H9 (cell line): ENCODE results near the gene CTU2. TPM values are rescaled to one million over a fixed set of nuclear protein-coding genes. Genes with fewer than 3 reads are reported as not detected.

Experiments used
- DNase-seq: peaks from one replicate; pipeline ENCODE4 v3.0.0-alpha.2; 2017
- H2AFZ ChIP-seq: one replicate; pipeline ENCODE4 v1.6.1; 2013; ENCODE audit warnings: mild to moderate bottlenecking, low read length, control low read depth, moderate library complexity
- H2AK5ac ChIP-seq: 2 replicates; pipeline ENCODE4 v1.6.1; 2013; ENCODE audit warnings: low read length, control low read depth, mixed read lengths; ENCODE audit not compliant: insufficient read length
- H2BK120ac ChIP-seq: one replicate; pipeline ENCODE4 v1.6.1; 2013; ENCODE audit warnings: low read depth, mild to moderate bottlenecking, low read length, control low read depth, inconsistent platforms; ENCODE audit not compliant: poor library complexity, severe bottlenecking
- H2BK12ac ChIP-seq: 2 replicates; pipeline ENCODE4 v1.6.1; 2013; ENCODE audit warnings: low read length, control low read depth, mixed read lengths, low read depth; ENCODE audit not compliant: insufficient read length
- H2BK15ac ChIP-seq: 2 replicates; pipeline ENCODE4 v1.6.1; 2013; ENCODE audit warnings: low read depth, low read length, control low read depth
- H2BK20ac ChIP-seq: one replicate; pipeline ENCODE4 v1.6.1; 2013; ENCODE audit warnings: low read depth, mild to moderate bottlenecking, low read length, control low read depth, inconsistent platforms; ENCODE audit not compliant: poor library complexity, severe bottlenecking
- H2BK5ac ChIP-seq: 2 replicates; pipeline ENCODE4 v1.6.1; 2013; ENCODE audit warnings: low read length, control low read depth, mixed read lengths; ENCODE audit not compliant: insufficient read length
- H3K14ac ChIP-seq: 2 replicates; pipeline ENCODE4 v1.6.1; 2013; ENCODE audit warnings: low read length, control low read depth; ENCODE audit not compliant: insufficient read depth
- H3K18ac ChIP-seq: 2 replicates; pipeline ENCODE4 v1.6.1; 2013; ENCODE audit warnings: low read depth, mild to moderate bottlenecking, mixed read lengths, low read length, control low read depth; ENCODE audit not compliant: insufficient read length
- H3K23ac ChIP-seq: 2 replicates; pipeline ENCODE4 v1.6.1; 2013; ENCODE audit warnings: low read length, control low read depth, mixed read lengths, low read depth; ENCODE audit not compliant: insufficient read length
- H3K23me2 ChIP-seq: 2 replicates; pipeline ENCODE4 v1.6.1; 2013; ENCODE audit warnings: low read depth, mild to moderate bottlenecking, mixed read lengths, low read length, control low read depth; ENCODE audit not compliant: insufficient read length, poor library complexity, severe bottlenecking
- H3K27ac ChIP-seq: 2 replicates; pipeline ENCODE4 v1.5.1; 2013; ENCODE audit warnings: low read length, control low read depth, mixed read lengths, low read depth; ENCODE audit not compliant: insufficient read length
- H3K27me3 ChIP-seq: 2 replicates; pipeline ENCODE4 v1.6.1; 2013; ENCODE audit warnings: low read length, control low read depth, inconsistent platforms; ENCODE audit not compliant: insufficient read depth
- H3K4ac ChIP-seq: 2 replicates; pipeline ENCODE4 v1.6.1; 2013; ENCODE audit warnings: low read depth, mild to moderate bottlenecking, control low read depth, inconsistent platforms, low read length, moderate library complexity
- H3K4me1 ChIP-seq: 2 replicates; pipeline ENCODE4 v1.6.1; 2013; ENCODE audit warnings: low read length, control low read depth, inconsistent platforms; ENCODE audit not compliant: insufficient read depth
- H3K4me2 ChIP-seq: 2 replicates; pipeline ENCODE4 v1.6.1; 2013; ENCODE audit warnings: low read length, control low read depth, mixed read lengths; ENCODE audit not compliant: insufficient read length, insufficient read depth
- H3K56ac ChIP-seq: 2 replicates; pipeline ENCODE4 v1.6.1; 2013; ENCODE audit warnings: low read depth, mild to moderate bottlenecking, mixed read lengths, low read length, control low read depth; ENCODE audit not compliant: insufficient read length
- H3K79me1 ChIP-seq: 2 replicates; pipeline ENCODE4 v1.6.1; 2013; ENCODE audit warnings: low read depth, mild to moderate bottlenecking, moderate library complexity, low read length, control low read depth, inconsistent platforms; ENCODE audit not compliant: insufficient read depth, poor library complexity, severe bottlenecking
- H3K79me2 ChIP-seq: 2 replicates; pipeline ENCODE4 v1.6.1; 2013; ENCODE audit warnings: low read length, control low read depth, inconsistent platforms; ENCODE audit not compliant: insufficient read depth
- H3K9ac ChIP-seq: 2 replicates; pipeline ENCODE4 v1.6.1; 2013; ENCODE audit warnings: low read length, control low read depth, mixed read lengths; ENCODE audit not compliant: insufficient read length; ENCODE audit errors: extremely low read depth
- H3K9me3 ChIP-seq: one replicate; pipeline ENCODE4 v1.6.1; 2013; ENCODE audit warnings: low read depth, low read length, inconsistent platforms; ENCODE audit not compliant: control insufficient read depth
- H3T11ph ChIP-seq: one replicate; pipeline ENCODE4 v1.6.1; 2013; ENCODE audit warnings: mild to moderate bottlenecking, low read length, control low read depth, inconsistent platforms
- H4K20me1 ChIP-seq: one replicate; pipeline ENCODE4 v1.6.1; 2013; ENCODE audit not compliant: control insufficient read depth, insufficient read length, insufficient read depth
- H4K5ac ChIP-seq: 2 replicates; pipeline ENCODE4 v1.6.1; 2013; ENCODE audit warnings: low read depth, mild to moderate bottlenecking, mixed read lengths, low read length, control low read depth; ENCODE audit not compliant: insufficient read length
- H4K8ac ChIP-seq: replicated peaks from 2 replicates; pipeline ENCODE4 v1.6.1; 2013; ENCODE audit warnings: low read length, control low read depth, mixed read lengths, low read depth; ENCODE audit not compliant: insufficient read length
- H4K91ac ChIP-seq: 2 replicates; pipeline ENCODE4 v1.6.1; 2013; ENCODE audit warnings: low read depth, mild to moderate bottlenecking, moderate library complexity, mixed read lengths, low read length, control low read depth; ENCODE audit not compliant: insufficient read length
- H3K27ac Mint-ChIP-seq, 3 experiments: 2 replicates in 2 of 3; 3 replicates in 1 of 3; pipeline ENCODE4 v1.8.0; 2020 to 2021; ENCODE audit warnings: mixed read lengths in 3 of 3, mild to moderate bottlenecking in 1 of 3, moderate library complexity in 1 of 3
- H3K27me3 Mint-ChIP-seq: 2 replicates; pipeline ENCODE4 v1.8.0; 2021; ENCODE audit warnings: low read depth, mild to moderate bottlenecking, moderate library complexity, mixed read lengths
- H3K36me3 Mint-ChIP-seq, 3 experiments: 2 replicates in 2 of 3; 3 replicates in 1 of 3; pipeline ENCODE4 v1.8.0; 2020 to 2021; ENCODE audit warnings: low read depth in 3 of 3, mixed read lengths in 3 of 3; ENCODE audit not compliant: insufficient read depth in 1 of 3
- H3K4me1 Mint-ChIP-seq, 2 experiments: 2 replicates each; pipeline ENCODE4 v1.8.0; 2020; ENCODE audit warnings: mixed read lengths in 2 of 2
- H3K4me3 Mint-ChIP-seq, 2 experiments: 2 replicates in 1 of 2; 3 replicates in 1 of 2; pipeline ENCODE4 v1.8.0; 2020 to 2021; ENCODE audit warnings: mild to moderate bottlenecking in 2 of 2, mixed read lengths in 2 of 2, moderate library complexity in 1 of 2
- H3K9me3 Mint-ChIP-seq, 2 experiments: 2 replicates in 1 of 2; 3 replicates in 1 of 2; pipeline ENCODE4 v1.8.0; 2020; ENCODE audit warnings: mild to moderate bottlenecking in 2 of 2, mixed read lengths in 2 of 2, moderate library complexity in 1 of 2
- CTCF ChIP-seq: fragments of 200-600 bp; sonication (generic); conservative IDR thresholded peaks from 3 replicates; pipeline ENCODE4 v1.8.0; 2021; ENCODE audit warnings: antibody characterized with exemption, mild to moderate bottlenecking
- WGBS: extraction: QIAGEN DNeasy Blood & Tissue Kit; methylation state at CpG from one replicate; pipeline ENCODE4 v1.1.7; 2013; ENCODE audit warnings: missing lambda C conversion rate, low lambda C conversion rate, mixed read lengths; ENCODE audit not compliant: insufficient read length; ENCODE audit errors: extremely low coverage; 5-methylcytosine and 5-hydroxymethylcytosine counted together
- total RNA-seq: library from RNA; stranded (reverse); gene quantifications from 2 replicates; pipeline ENCODE4 v1.2.1, GENCODE V29; 2021

CTU2 gene
- total RNA-seq, 1 experiment from 2014 or later, result 32.8 TPM

- no peaks in the 10 kb centered on the region for H3K27me3 Mint-ChIP-seq
- Histone ChIP-seq H4K91ac (no peak overlapping the region), H4K20me1 (no peaks in the 10 kb centered on the region), H2AFZ (no peak overlapping the region), H3K23ac (no peak overlapping the region), H3K4ac (no peak overlapping the region), H3K56ac (no peak overlapping the region), H2BK5ac (no peak overlapping the region), H3K4me2 (no peak overlapping the region), H3K27ac (no peak overlapping the region), H3K79me2 (no peaks in the 10 kb centered on the region), H3K14ac (no peak overlapping the region), H2AK5ac (no peak overlapping the region), H3K9me3 (no peaks in the 10 kb centered on the region), H3K9ac (no peak overlapping the region), H4K8ac (no peak overlapping the region), H2BK120ac (no peak overlapping the region), H2BK15ac (no peak overlapping the region), H3K79me1 (no peaks in the 10 kb centered on the region), H3K4me1 (no peaks in the 10 kb centered on the region), H2BK12ac (no peak overlapping the region), H3K18ac (no peak overlapping the region), H3K27me3 (no peaks in the 10 kb centered on the region), H4K5ac (no peak overlapping the region), H3K23me2 (no peaks in the 10 kb centered on the region), H3T11ph (no peak overlapping the region), H2BK20ac (no peak overlapping the region)
- no peak for DNase-seq
- TF ChIP-seq CTCF, result no peak
- H3K4me1 Mint-ChIP-seq, result peaks cover 0 to 10% of the 10 kb centered on the region in 2 experiments; a peak in 2 of 4 replicates
- peaks cover 0 to 2% (median 0%) of the 10 kb centered on the region in 3 experiments; a peak in 3 of 7 replicates for H3K36me3 Mint-ChIP-seq
- H3K27ac Mint-ChIP-seq, result no peak overlapping the region
- H3K4me3 Mint-ChIP-seq, result no peak overlapping the region
- H3K9me3 Mint-ChIP-seq, result no peaks in the 10 kb centered on the region
- no CpG with 5 or more reads among the region's 33 CpGs for WGBS
Observed at GRCh38 chr16:88739977-88740726, 33.8 kb downstream of the CTU2 start.
